ENCODE measurements around the gene TARS3.

Gene TARS3

GRCh38 chr15:101613130-101614000, 110.9 kb downstream of the TARS3 start:
- peak; percentile 26 for DNase-seq (ENCODE audit: low spot score)
- ChIA-PET POLR2A (ENCODE audit: low non-redundant PET) (no interaction called here), CTCF (no interaction called here)
- no peak overlapping the region for H3K27ac ChIP-seq
- TF ChIP-seq CTCF (conservative IDR thresholded peaks at IDR 0.05; ENCODE audit: low read depth) = no peak

- CTCF ChIA-PET = no interaction called here
- POLR2A ChIA-PET (ENCODE audit: low non-redundant PET) = no interaction called here
- no peak for TF ChIP-seq CTCF (conservative IDR thresholded peaks at IDR 0.05; ENCODE audit: low read depth)
- DNase-seq (ENCODE audit: low spot score) = no peak
- no peak overlapping the region for H3K27ac ChIP-seq
These were observed 111.6 kb downstream of the TARS3 start for GRCh38 chr15:101612676-101613075.

GRCh38 chr15:101611580-101612299, 112.5 kb downstream of the TARS3 start:
- H3K27ac ChIP-seq = no peak overlapping the region
- CTCF ChIA-PET = interaction anchor here (0.6 kb wide), 1 partner anchor 81 kb away, joined by 3 read pairs; no protein-coding TSS in a partner anchor
- no peak for TF ChIP-seq CTCF (conservative IDR thresholded peaks at IDR 0.05; ENCODE audit: low read depth)
- POLR2A ChIA-PET (ENCODE audit: low non-redundant PET) = no interaction called here
- no peak for DNase-seq (ENCODE audit: low spot score)

- no peak for DNase-seq (ENCODE audit: low spot score)
- H3K27ac ChIP-seq = no peak overlapping the region
- POLR2A ChIA-PET (ENCODE audit: low non-redundant PET) = no interaction called here
- CTCF ChIA-PET = no interaction called here
- no peak for TF ChIP-seq CTCF (conservative IDR thresholded peaks at IDR 0.05; ENCODE audit: low read depth)
These were observed 113.3 kb downstream of the TARS3 start for GRCh38 chr15:101611007-101611406.

- ChIA-PET POLR2A (ENCODE audit: low non-redundant PET) (no interaction called here), CTCF (no interaction called here)
- DNase-seq (ENCODE audit: low spot score) = no peak
- no peak for TF ChIP-seq CTCF (conservative IDR thresholded peaks at IDR 0.05; ENCODE audit: low read depth)
- no peak overlapping the region for H3K27ac ChIP-seq
These were observed 113.7 kb downstream of the TARS3 start for GRCh38 chr15:101610611-101611000.

- DNase-seq (ENCODE audit: low spot score) = no peak
- ChIA-PET POLR2A (ENCODE audit: low non-redundant PET) (no interaction called here), CTCF (no interaction called here)
- no peak overlapping the region for H3K27ac ChIP-seq
- no peak for TF ChIP-seq CTCF (conservative IDR thresholded peaks at IDR 0.05; ENCODE audit: low read depth)
These were observed 114.3 kb downstream of the TARS3 start for GRCh38 chr15:101609742-101610610.

Measured in RWPE1 (cell line).